ENCODE results near the gene SLC9A9. TPM values are rescaled to one million over a fixed set of nuclear protein-coding genes. Genes with fewer than 3 reads are reported as not detected.
A peak's percentile ranks its signal among the peaks of the same experiment; 100 is the strongest.

Gene SLC9A9
- total and polyA plus RNA-seq, 2 experiments from 2014 or later = 2.2 to 6.8 TPM

DNA sequence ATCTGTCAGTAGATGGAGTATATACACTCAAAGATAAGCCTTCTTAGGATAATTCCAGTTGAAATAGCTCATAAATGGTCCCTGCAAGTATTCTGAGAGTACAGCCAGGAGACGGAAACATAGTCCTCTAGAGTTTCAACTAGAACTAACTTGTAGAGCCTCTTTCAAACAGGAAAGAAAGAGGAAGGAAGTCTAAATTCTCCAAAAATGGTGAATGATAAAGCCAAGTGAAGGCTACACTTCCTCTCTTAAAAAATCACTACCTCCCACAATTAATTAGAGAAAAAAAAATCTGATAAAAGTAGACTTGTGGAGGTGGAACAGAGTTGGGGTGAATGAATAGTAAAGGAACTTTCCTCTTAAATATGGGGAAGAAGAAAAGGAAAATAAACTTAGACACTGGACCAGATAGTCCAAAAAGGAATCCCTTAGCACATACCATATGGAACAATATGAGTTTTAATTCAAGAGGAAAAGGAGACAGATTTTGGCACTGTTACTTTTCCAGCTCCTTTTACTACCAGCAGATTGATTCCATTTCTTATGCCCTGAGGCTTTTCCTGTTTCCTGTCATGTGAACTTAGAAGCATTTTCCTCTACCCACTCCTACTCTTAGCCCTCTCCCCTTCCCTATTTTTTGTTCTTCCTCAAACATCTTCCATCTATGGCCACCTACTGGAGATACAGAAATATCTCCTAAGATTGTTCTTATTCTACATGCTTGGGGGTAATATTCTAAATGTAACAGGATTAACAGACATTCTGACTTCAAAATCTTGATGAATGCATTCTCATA is 521.1 kb downstream of the SLC9A9 start:
- H3K27me3 ChIP-seq = no peaks in the 10 kb centered on the region
- TF ChIP-seq, protein P1, sequence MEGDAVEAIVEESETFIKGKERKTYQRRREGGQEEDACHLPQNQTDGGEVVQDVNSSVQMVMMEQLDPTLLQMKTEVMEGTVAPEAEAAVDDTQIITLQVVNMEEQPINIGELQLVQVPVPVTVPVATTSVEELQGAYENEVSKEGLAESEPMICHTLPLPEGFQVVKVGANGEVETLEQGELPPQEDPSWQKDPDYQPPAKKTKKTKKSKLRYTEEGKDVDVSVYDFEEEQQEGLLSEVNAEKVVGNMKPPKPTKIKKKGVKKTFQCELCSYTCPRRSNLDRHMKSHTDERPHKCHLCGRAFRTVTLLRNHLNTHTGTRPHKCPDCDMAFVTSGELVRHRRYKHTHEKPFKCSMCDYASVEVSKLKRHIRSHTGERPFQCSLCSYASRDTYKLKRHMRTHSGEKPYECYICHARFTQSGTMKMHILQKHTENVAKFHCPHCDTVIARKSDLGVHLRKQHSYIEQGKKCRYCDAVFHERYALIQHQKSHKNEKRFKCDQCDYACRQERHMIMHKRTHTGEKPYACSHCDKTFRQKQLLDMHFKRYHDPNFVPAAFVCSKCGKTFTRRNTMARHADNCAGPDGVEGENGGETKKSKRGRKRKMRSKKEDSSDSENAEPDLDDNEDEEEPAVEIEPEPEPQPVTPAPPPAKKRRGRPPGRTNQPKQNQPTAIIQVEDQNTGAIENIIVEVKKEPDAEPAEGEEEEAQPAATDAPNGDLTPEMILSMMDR (IDR thresholded peaks at IDR 0.05; ENCODE audit: poor library complexity) = peak; percentile 23
- no peak for TF ChIP-seq EZH2 (IDR thresholded peaks at IDR 0.05; ENCODE audit: borderline replicate concordance)
- DNase-seq (ENCODE audit: low spot score) = no peak

DNA sequence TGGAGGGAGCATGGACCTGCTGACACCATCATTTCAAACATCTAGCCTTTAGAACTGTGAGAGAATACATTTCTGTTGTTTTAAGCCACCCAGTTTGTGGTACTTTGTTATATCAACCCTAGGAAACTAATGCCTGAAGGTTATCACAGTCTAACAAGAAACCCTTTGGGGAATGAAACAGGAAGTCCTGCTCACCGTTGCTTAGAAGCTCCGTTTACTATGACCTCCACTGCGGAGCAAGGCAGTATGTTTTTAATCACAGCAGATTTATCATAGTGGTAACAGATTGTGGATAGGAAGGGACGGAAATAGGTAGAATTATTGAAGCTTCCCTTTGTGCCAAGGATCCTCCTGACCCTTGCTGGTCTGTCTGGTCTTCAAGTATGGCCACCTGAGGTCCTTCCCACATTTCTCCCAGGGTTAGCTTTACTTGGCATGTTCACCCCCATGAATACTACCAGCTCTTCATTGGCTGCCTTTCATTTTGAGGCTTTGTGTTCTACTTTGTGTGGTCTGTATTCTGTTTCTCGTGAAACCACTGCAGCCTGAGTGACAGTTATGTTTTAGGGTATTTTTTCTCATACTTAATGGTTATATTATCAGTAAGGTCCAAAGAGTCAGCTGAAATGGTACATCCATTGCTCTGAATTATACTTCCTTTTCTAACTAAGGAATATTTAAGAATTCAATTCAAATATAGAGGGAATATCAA is 527.1 kb downstream of the SLC9A9 start:
- WGBS (ENCODE audit: low lambda C conversion rate, missing lambda C conversion rate) = 79% methylated on average over 5 of the region's 5 CpGs
- Histone ChIP-seq H3K4me1 (ENCODE audit: insufficient read depth) (no peaks in the 10 kb centered on the region), H3K27ac (no peak overlapping the region), H3K9me3 (ENCODE audit: low read depth) (no peaks in the 10 kb centered on the region), H3K79me2 (no peaks in the 10 kb centered on the region), H3K27me3 (no peaks in the 10 kb centered on the region), H2AFZ (no peak overlapping the region), H3K4me2 (no peak overlapping the region), H4K20me1 (ENCODE audit: insufficient read depth, poor library complexity, severe bottlenecking) (no peaks in the 10 kb centered on the region), H3K4me3 (no peak overlapping the region), H3K36me3 (replicated peaks; ENCODE audit: insufficient read depth, low read depth) (no peaks in the 10 kb centered on the region), H3K9me2 (replicated peaks; ENCODE audit: insufficient read depth) (no peaks in the 10 kb centered on the region)
- TF ChIP-seq EZH2 (IDR thresholded peaks at IDR 0.05; ENCODE audit: borderline replicate concordance) = no peak
- TF ChIP-seq EZH2phosphoT487 (IDR thresholded peaks at IDR 0.05; ENCODE audit: low read depth, severe bottlenecking, unreplicated experiment) = no peak
- TF ChIP-seq, protein P1 (IDR thresholded peaks at IDR 0.05; ENCODE audit: poor library complexity) = no peak
- no peak for DNase-seq (ENCODE audit: low spot score)

More for the DNA sequence above, 521.1 kb downstream of the SLC9A9 start:
- H3K36me3 ChIP-seq (replicated peaks; ENCODE audit: insufficient read depth, low read depth) = no peaks in the 10 kb centered on the region
- no peak overlapping the region for H3K27ac ChIP-seq
- peaks cover 15% of the 10 kb centered on the region for H3K4me1 ChIP-seq (ENCODE audit: insufficient read depth)
- H3K4me2 ChIP-seq = no peak overlapping the region
- no peaks in the 10 kb centered on the region for H3K9me3 ChIP-seq (ENCODE audit: low read depth)
- WGBS (ENCODE audit: low lambda C conversion rate, missing lambda C conversion rate) = 77% methylated on average over 1 of the region's 1 CpG
- H3K4me3 ChIP-seq = no peak overlapping the region
- H3K9me2 ChIP-seq (replicated peaks; ENCODE audit: insufficient read depth) = no peaks in the 10 kb centered on the region
- H2AFZ ChIP-seq = no peak overlapping the region
- no peaks in the 10 kb centered on the region for H3K79me2 ChIP-seq
- no peaks in the 10 kb centered on the region for H4K20me1 ChIP-seq (ENCODE audit: insufficient read depth, poor library complexity, severe bottlenecking)

DNA sequence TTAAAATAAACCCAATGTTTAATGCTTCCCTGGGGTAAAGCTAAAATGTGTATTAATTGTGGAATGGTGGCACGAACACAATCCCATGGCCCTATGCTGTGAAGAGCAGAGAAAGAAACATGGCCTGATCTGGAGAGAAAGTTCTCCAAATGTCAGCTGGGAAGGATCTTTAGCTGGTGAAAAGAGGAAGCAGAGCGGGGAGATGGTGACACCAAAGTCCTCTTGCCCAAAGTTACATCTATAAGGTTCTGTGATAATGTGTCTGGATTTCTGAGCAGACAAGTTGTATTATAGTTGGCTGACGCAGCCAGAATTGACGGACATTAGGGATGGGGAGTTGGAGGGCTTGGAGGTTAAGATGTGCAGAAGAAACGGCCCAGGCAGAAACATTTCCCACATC is 532.5 kb downstream of the SLC9A9 start:
- no peak overlapping the region for H2AFZ ChIP-seq
- H3K27me3 ChIP-seq = no peaks in the 10 kb centered on the region
- no peak overlapping the region for H3K4me2 ChIP-seq
- H3K36me3 ChIP-seq (replicated peaks; ENCODE audit: insufficient read depth, low read depth) = no peaks in the 10 kb centered on the region
- no peak for DNase-seq (ENCODE audit: low spot score)
- H3K9me3 ChIP-seq (ENCODE audit: low read depth) = no peaks in the 10 kb centered on the region
- H3K9me2 ChIP-seq (replicated peaks; ENCODE audit: insufficient read depth) = no peaks in the 10 kb centered on the region
- no peaks in the 10 kb centered on the region for H4K20me1 ChIP-seq (ENCODE audit: insufficient read depth, poor library complexity, severe bottlenecking)
- no peak overlapping the region for H3K27ac ChIP-seq
- H3K4me1 ChIP-seq (ENCODE audit: insufficient read depth) = no peaks in the 10 kb centered on the region
- 87% methylated on average over 5 of the region's 5 CpGs for WGBS (ENCODE audit: low lambda C conversion rate, missing lambda C conversion rate)
- H3K4me3 ChIP-seq = no peak overlapping the region
- TF ChIP-seq EZH2phosphoT487 (IDR thresholded peaks at IDR 0.05; ENCODE audit: low read depth, severe bottlenecking, unreplicated experiment) (no peak), EZH2 (IDR thresholded peaks at IDR 0.05; ENCODE audit: borderline replicate concordance) (no peak)
- TF ChIP-seq, protein P1 (IDR thresholded peaks at IDR 0.05; ENCODE audit: poor library complexity) = no peak
- H3K79me2 ChIP-seq = no peaks in the 10 kb centered on the region
